Stimulated activated CD8-positive, alpha-beta memory T cell treated with anti-CD3 and anti-CD28 coated beads, Interleukin-2, amount 100 ng/mL, for 48 hours (primary cell): ENCODE measurements around the gene VSNL1.

Experiments
- DNase-seq, 2 donors: peaks; one replicate each; pipeline ENCODE4 v3.0.0-alpha.2; 2020; ENCODE audit warnings: low read depth in 2 of 2

Gene VSNL1

GRCh38 chr2:17646081-17646554, 105.6 kb downstream of the VSNL1 start:
- DNase-seq: no peak

- no peak for DNase-seq
Measured at GRCh38 chr2:17646838-17647701, 106.6 kb downstream of the VSNL1 start.

GRCh38 chr2:17648581-17648980, 108.1 kb downstream of the VSNL1 start:
- no peak for DNase-seq

- DNase-seq: no peak
Measured at GRCh38 chr2:17649026-17649425, 108.5 kb downstream of the VSNL1 start.

- DNase-seq: no peak
Measured at GRCh38 chr2:17652681-17653394, 112.3 kb downstream of the VSNL1 start.

- no peak for DNase-seq
Measured at GRCh38 chr2:17657759-17658158, 117.3 kb downstream of the VSNL1 start.

- no peak for DNase-seq
Measured at GRCh38 chr2:17658251-17658843, 117.9 kb downstream of the VSNL1 start.

GRCh38 chr2:17660219-17660618, 119.7 kb downstream of the VSNL1 start:
- no peak for DNase-seq

- no peak for DNase-seq
Measured at GRCh38 chr2:17661460-17661859, 121.0 kb downstream of the VSNL1 start.

GRCh38 chr2:17662723-17663122, 122.2 kb downstream of the VSNL1 start:
- no peak for DNase-seq

- DNase-seq: no peak
Measured at GRCh38 chr2:17664534-17664933, 124.0 kb downstream of the VSNL1 start.

GRCh38 chr2:17667898-17668297, 127.4 kb downstream of the VSNL1 start:
- no peak for DNase-seq

GRCh38 chr2:17672583-17673317, 132.3 kb downstream of the VSNL1 start:
- no peak for DNase-seq

- no peak for DNase-seq
Measured at GRCh38 chr2:17674817-17675216, 134.3 kb downstream of the VSNL1 start.

GRCh38 chr2:17680119-17680518, 139.6 kb downstream of the VSNL1 start:
- DNase-seq: no peak

- DNase-seq: no peak
Measured at GRCh38 chr2:17682098-17682857, 141.8 kb downstream of the VSNL1 start.

- no peak for DNase-seq
Measured at GRCh38 chr2:17683981-17684380, 143.5 kb downstream of the VSNL1 start.

GRCh38 chr2:17688600-17688999, 148.1 kb downstream of the VSNL1 start:
- no peak for DNase-seq

- DNase-seq: no peak
Measured at GRCh38 chr2:17689010-17689409, 148.5 kb downstream of the VSNL1 start.

- DNase-seq: no peak
Measured at GRCh38 chr2:17690776-17691175, 150.3 kb downstream of the VSNL1 start.
